PC-9 (cell line): ENCODE measurements around the gene DECR2. TPM values are rescaled to one million over a fixed set of nuclear protein-coding genes. Genes with fewer than 3 reads are reported as not detected.
A peak's percentile ranks its signal among the peaks of the same experiment; 100 is the strongest.

Source experiments
- BruUV-seq: library from RNA; stranded (reverse); fragments of 400-500 nt; replicated peaks from 2 replicates; lab custom pipeline; 2021; lab: Mats Ljungman, UMichigan
- CTCF ChIA-PET: fragments of 300-600 bp; sonication (Branson Sonifier 250); formaldehyde crosslinking; loops from one replicate; lab custom pipeline; 2022; ENCODE audit warnings: antibody characterized with exemption; lab: Charles Lee
- POLR2A ChIA-PET: fragments of 300-600 bp; sonication (Branson Sonifier 250); formaldehyde crosslinking; loops from one replicate; lab custom pipeline; 2022; ENCODE audit warnings: antibody characterized with exemption; ENCODE audit not compliant: unreplicated experiment; lab: Charles Lee
- DNase-seq, 2 experiments: peaks; one replicate each; pipeline versions ENCODE4 v3.0.0 to v3.0.0-alpha.2; 2015 to 2022; ENCODE audit warnings: mixed read lengths in 1 of 2
- H2AFZ ChIP-seq: fragments of 200-600 bp; sonication (generic); 2 replicates; pipeline ENCODE4 v1.8.1; 2017; ENCODE audit warnings: antibody characterized with exemption
- H3F3A ChIP-seq: fragments of 200-600 bp; sonication (generic); 2 replicates; pipeline ENCODE4 v1.8.1; 2017; ENCODE audit warnings: antibody characterized with exemption, mild to moderate bottlenecking, low read depth; ENCODE audit not compliant: insufficient read depth
- H3K27ac ChIP-seq: fragments of 200-600 bp; sonication (generic); 2 replicates; pipeline ENCODE4 v1.6.1; 2016; ENCODE audit warnings: mixed run types
- H3K27me3 ChIP-seq: fragments of 200-600 bp; sonication (generic); 2 replicates; pipeline ENCODE4 v1.6.1; 2016; ENCODE audit warnings: low read depth, mixed run types; ENCODE audit not compliant: insufficient read depth
- H3K36me3 ChIP-seq: fragments of 200-600 bp; sonication (generic); 2 replicates; pipeline ENCODE4 v1.6.1; 2016; ENCODE audit warnings: low read depth, mixed run types
- H3K4me1 ChIP-seq: fragments of 200-600 bp; sonication (generic); replicated peaks from 2 replicates; pipeline ENCODE4 v1.6.1; 2016; ENCODE audit warnings: mixed run types; ENCODE audit not compliant: insufficient read depth
- H3K4me2 ChIP-seq: fragments of 200-600 bp; sonication (generic); 2 replicates; pipeline ENCODE4 v1.6.1; 2017; ENCODE audit warnings: mixed run types
- H3K4me3 ChIP-seq: fragments of 200-600 bp; sonication (generic); 2 replicates; pipeline ENCODE4 v1.6.1; 2016; ENCODE audit warnings: mixed run types
- H3K79me2 ChIP-seq: fragments of 200-600 bp; sonication (generic); 2 replicates; pipeline ENCODE4 v1.6.1; 2017; ENCODE audit warnings: low read depth, mixed run types
- H3K9me2 ChIP-seq: fragments of 200-600 bp; sonication (generic); 2 replicates; pipeline ENCODE4 v1.8.1; 2017; ENCODE audit warnings: mild to moderate bottlenecking; ENCODE audit not compliant: insufficient read depth
- H3K9me3 ChIP-seq: fragments of 200-600 bp; sonication (generic); 2 replicates; pipeline ENCODE4 v1.8.1; 2016; ENCODE audit warnings: low read depth; ENCODE audit not compliant: insufficient read depth
- H4K20me1 ChIP-seq: fragments of 200-600 bp; sonication (generic); 2 replicates; pipeline ENCODE4 v1.8.1; 2017; ENCODE audit not compliant: insufficient read depth
- CTCF ChIP-seq: fragments of 200-600 bp; sonication (generic); conservative IDR thresholded peaks from 2 replicates; pipeline ENCODE4 v1.6.1; 2017; ENCODE audit warnings: mixed run types, antibody characterized with exemption, mild to moderate bottlenecking, moderate library complexity
- EZH2 ChIP-seq: fragments of 200-600 bp; sonication (generic); IDR thresholded peaks from 2 replicates; pipeline ENCODE4 v1.8.0; 2017; ENCODE audit warnings: antibody characterized with exemption, low read depth
- intact Hi-C: fragments of 100-400 bp; cut with micrococcal nuclease; formaldehyde crosslinking; loops from one replicate; pipeline ENCODE4 v1.10.0; 2022; ENCODE audit not compliant: unreplicated experiment
- total RNA-seq: library from RNA; stranded (reverse); gene quantifications from 2 replicates; pipeline ENCODE4 v1.2.3, GENCODE V29; 2021

The DECR2 gene
- total RNA-seq, 1 experiment from 2014 or later, result 65.4 TPM

DNA sequence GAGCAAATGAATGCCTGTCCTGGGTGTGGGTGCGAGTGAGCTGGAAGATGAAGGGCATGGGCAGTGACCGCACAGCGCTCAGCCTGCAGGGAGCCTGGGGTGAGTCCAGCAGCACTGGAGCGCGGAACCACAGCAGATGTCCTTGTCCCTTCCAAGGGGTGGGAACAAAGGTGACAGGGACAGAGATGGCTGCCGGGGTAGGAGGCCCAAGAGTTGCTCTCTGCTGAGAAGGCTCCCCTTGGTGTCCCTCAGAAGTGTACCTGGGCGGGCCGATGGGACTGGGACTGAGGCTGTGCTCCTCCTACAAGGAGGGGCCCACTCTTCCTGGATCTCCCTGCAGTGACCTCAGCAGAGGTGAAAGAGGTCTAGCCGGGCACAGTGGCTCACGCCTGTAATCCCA lies 12.3 kb upstream of the DECR2 start:
- H3K79me2 ChIP-seq, result no peaks in the 10 kb centered on the region
- DNase-seq, result no peak
- no peaks in the 10 kb centered on the region for H3K27me3 ChIP-seq
- ChIA-PET POLR2A (interaction anchor here (0.6 kb wide), 1 partner anchor 111 kb away, joined by 4 read pairs; no protein-coding TSS in a partner anchor), CTCF (interaction anchor here (0.7 kb wide), 1 partner anchor 332 kb away, joined by 7 read pairs; no protein-coding TSS in a partner anchor)
- H3K9me3 ChIP-seq, result no peaks in the 10 kb centered on the region
- peaks cover 13% of the 10 kb centered on the region; the same call in 1 of the 2 replicates for H3F3A ChIP-seq
- H3K36me3 ChIP-seq, result no peaks in the 10 kb centered on the region
- no peak overlapping the region for H3K4me3 ChIP-seq
- TF ChIP-seq CTCF, result no peak
- no peak for TF ChIP-seq EZH2
- BruUV-seq, result no TSS peak
- H3K4me2 ChIP-seq, result no peak overlapping the region
- H3K27ac ChIP-seq, result no peak overlapping the region
- intact Hi-C loops, result loop anchor here (10.0 kb wide), 1 partner anchor 255 kb away; the partner anchor contains the start of genes MCRIP2 and WDR90
- no peaks in the 10 kb centered on the region for H4K20me1 ChIP-seq
- H2AFZ ChIP-seq, result no peak overlapping the region
- no peaks in the 10 kb centered on the region for H3K4me1 ChIP-seq
- H3K9me2 ChIP-seq, result no peaks in the 10 kb centered on the region

DNA sequence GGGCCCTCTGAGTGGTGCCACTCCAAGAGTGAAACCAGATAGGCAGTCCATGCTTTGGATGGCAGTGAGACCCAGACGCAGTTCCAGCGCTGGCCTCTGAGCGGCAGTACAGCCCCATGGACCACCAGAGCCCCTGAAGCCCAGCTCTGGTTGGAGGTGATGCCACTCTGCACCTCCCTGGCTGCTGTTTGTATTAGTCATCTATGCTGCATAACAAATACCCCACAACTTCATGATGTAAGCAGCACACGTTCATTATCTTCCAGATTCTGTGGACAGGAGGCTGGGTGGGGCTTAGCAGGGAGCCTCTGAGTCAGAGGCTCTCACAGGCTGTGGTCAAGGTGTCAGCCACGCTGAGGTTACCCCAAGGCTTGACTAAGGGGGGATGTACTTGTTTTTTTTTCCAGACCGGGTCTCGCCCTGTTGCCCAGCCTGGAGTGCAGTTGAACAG lies 9.8 kb upstream of the DECR2 start:
- no peak overlapping the region for H3K27ac ChIP-seq
- no peak overlapping the region for H3K4me3 ChIP-seq
- ChIA-PET CTCF (interaction anchor here (0.9 kb wide), 1 partner anchor 144 kb away, joined by 3 read pairs; no protein-coding TSS in a partner anchor), POLR2A (no interaction called here)
- H3F3A ChIP-seq, result peaks cover 26% of the 10 kb centered on the region
- TF ChIP-seq EZH2, result no peak
- TF ChIP-seq CTCF, result peak; percentile 87
- no peaks in the 10 kb centered on the region for H3K79me2 ChIP-seq
- intact Hi-C loops, result no loop called here
- H3K4me2 ChIP-seq, result no peak overlapping the region
- peaks cover 7% of the 10 kb centered on the region; the same call in 1 of the 2 replicates for H3K4me1 ChIP-seq
- no peaks in the 10 kb centered on the region for H3K27me3 ChIP-seq
- no peaks in the 10 kb centered on the region for H3K9me2 ChIP-seq
- no peaks in the 10 kb centered on the region for H3K36me3 ChIP-seq
- H2AFZ ChIP-seq, result no peak overlapping the region
- no TSS peak for BruUV-seq
- H4K20me1 ChIP-seq, result no peaks in the 10 kb centered on the region
- DNase-seq, result peak; percentile 69 to 82
- no peaks in the 10 kb centered on the region for H3K9me3 ChIP-seq

DNA sequence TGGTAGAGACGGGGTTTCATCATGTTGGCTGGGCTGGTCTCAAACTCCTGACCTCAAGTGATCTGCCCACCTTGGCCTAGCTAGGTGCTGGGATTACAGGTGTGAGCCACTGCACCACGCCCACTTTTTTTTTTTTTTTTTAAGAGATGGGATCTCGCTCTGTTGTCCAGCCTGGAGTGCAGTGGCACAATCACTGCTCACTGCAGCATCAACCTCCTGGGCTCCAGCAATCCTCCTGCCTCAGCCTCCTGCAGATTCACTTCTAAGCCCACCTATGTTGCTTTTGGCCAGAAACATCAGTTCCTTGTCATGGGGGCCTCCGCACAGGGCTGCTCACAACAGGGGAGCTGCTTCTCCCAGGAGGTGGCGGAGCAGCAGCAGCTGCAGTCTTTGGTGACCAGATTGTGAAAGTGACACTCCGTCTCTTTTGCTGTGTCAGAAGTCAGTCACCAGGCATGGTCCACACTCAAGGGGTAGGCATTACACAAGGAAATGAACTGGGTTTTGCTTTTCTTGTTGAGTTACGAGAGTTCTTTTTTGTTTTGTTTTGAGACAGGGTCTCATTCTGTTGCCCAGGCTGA lies 9.1 kb upstream of the DECR2 start:
- TF ChIP-seq EZH2 (no peak), CTCF (no peak)
- intact Hi-C loops, result no loop called here
- ChIA-PET CTCF (interaction anchor here (0.9 kb wide), 1 partner anchor 143 kb away, joined by 3 read pairs; no protein-coding TSS in a partner anchor), POLR2A (no interaction called here)
- H3K27me3 ChIP-seq, result no peaks in the 10 kb centered on the region
- no TSS peak for BruUV-seq
- no peaks in the 10 kb centered on the region for H3K79me2 ChIP-seq
- no peaks in the 10 kb centered on the region for H3K9me2 ChIP-seq
- H3K4me2 ChIP-seq, result no peak overlapping the region
- H3K4me3 ChIP-seq, result no peak overlapping the region
- no peak overlapping the region for H2AFZ ChIP-seq
- H4K20me1 ChIP-seq, result no peaks in the 10 kb centered on the region
- H3F3A ChIP-seq, result peaks cover 26% of the 10 kb centered on the region
- H3K9me3 ChIP-seq, result no peaks in the 10 kb centered on the region
- no peak for DNase-seq
- H3K4me1 ChIP-seq, result peaks cover 7% of the 10 kb centered on the region; the same call in 1 of the 2 replicates
- no peaks in the 10 kb centered on the region for H3K36me3 ChIP-seq
- H3K27ac ChIP-seq, result no peak overlapping the region
